Hypothalamus (tissue), 51 donors: ENCODE measurements around the gene SLC28A2.
A peak's percentile ranks its signal among the peaks of the same experiment; 100 is the strongest.
"Not testable (repeated sequence)": the region's sequence is repeated elsewhere in the genome, so short reads cannot be mapped to it uniquely, and the experiment has no call there.

Experiments used
- DNase-seq, 51 donors: peaks; one replicate each; lab custom pipeline; 2025; lab: John Stamatoyannopoulos, UW

The SLC28A2 gene

DNA sequence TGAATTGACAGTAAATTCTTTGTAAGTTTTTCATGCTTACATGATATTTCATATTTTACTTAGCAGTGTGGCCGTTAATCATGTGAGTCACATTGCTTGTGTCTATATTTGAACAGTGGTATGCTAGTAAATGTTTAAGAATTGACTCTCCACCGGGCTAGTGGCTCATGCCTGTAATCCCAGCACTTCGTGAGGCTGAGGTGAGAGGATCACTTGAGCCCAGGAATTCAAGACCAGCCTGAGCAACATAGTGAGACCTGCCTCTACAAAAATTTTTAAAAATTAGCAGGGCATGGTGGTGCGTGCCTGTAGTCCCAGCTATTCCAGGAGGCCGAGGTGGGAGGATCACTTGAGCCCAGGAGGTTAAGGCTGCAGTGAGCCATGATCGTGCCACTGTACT lies 2.8 kb downstream of the SLC28A2 start:
- not testable (repeated sequence) for DNase-seq

DNA sequence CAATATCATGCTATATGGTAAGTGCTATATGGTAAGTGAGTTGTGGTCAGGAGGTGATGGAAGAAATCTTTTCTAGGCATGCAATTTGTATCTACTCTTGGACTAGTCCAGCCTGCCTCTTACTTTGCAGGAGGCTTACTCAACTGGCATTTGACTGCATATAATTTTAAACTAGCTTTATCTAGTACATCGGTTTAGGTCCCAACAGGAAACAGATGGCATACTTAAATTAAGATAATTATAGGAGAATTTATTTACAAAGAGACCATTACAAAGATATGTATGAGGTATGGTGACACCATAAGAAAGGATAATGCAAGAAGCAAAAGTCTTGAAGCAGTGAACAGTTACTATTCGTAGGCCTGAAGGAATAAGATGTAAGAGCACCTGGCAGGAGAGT lies 7.8 kb downstream of the SLC28A2 start:
- DNase-seq: no peak

DNA sequence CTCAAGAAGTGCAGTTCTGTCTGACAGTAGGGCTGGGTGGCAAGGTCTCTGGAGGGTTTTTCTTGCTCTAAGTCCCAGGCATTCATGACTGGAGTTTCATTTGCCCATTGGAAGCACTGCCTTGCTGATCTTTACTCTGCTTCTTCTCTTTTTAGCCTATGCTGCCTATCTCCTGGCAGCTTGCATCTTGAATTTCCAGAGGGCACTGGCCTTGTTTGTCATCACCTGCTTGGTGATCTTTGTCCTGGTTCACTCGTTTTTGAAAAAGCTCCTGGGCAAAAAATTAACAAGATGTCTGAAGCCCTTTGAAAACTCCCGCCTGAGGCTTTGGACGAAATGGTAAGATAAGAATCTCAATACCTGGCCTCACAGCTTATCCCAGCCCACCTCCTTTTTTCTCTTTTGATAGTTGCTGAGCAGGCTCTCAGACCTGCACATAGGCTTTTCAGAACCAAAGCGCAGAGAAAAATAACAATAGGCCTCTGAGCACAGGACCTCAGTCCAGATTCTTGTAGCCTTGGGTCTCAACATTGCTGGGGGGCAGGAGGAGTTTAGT lies 10.9 kb downstream of the SLC28A2 start:
- DNase-seq: no peak

DNA sequence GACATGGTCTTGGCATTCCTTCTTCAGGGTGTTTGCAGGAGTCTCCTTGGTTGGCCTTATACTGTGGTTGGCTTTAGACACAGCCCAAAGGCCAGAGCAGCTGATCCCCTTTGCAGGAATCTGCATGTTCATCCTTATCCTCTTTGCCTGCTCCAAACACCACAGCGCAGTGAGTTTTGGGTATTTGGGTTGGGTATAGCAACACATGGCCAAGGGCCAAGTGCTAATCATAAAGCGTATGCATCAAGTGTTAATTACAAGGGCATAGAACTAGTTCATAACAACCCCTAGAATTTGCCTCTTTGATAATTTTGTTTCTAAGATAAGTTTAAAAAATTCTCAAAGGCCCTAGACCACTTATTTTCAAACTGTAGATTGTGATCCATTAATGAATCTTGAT lies 11.8 kb downstream of the SLC28A2 start:
- DNase-seq: no peak

DNA sequence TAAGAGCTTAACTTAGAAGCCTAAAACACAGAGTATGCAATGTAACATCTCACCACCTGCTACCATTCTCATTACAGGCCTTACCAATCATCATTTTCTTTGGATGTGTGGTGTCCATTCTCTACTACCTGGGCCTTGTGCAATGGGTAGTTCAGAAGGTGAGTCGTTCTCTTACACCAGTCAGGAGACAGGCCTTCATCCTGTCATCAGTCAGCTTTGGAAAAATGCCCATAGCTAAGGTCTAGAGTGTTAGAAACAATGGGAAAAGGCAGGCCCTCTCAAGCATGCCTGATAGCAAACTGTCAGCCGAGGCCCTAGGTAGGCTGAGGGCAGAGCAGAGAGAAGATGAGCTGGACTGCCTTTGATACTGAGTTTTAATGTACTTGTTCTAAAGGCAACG lies 13.5 kb downstream of the SLC28A2 start:
- DNase-seq: no peak

DNA sequence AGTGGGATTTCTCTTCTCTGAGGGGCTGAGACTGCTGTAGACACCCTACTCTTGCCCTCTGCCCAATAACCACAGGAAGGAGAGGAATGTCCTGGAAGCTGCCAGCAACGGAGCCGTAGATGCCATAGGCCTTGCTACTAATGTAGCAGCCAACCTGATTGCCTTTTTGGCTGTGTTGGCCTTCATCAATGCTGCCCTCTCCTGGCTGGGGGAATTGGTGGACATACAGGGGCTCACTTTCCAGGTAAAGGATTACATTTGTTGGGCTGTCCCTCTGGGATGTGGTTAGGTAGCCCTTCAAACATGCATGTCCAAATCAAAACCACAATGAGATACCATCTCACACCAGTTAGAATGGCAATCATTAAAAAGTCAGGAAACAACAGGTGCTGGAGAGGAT lies 16.1 kb downstream of the SLC28A2 start:
- DNase-seq: no peak

DNA sequence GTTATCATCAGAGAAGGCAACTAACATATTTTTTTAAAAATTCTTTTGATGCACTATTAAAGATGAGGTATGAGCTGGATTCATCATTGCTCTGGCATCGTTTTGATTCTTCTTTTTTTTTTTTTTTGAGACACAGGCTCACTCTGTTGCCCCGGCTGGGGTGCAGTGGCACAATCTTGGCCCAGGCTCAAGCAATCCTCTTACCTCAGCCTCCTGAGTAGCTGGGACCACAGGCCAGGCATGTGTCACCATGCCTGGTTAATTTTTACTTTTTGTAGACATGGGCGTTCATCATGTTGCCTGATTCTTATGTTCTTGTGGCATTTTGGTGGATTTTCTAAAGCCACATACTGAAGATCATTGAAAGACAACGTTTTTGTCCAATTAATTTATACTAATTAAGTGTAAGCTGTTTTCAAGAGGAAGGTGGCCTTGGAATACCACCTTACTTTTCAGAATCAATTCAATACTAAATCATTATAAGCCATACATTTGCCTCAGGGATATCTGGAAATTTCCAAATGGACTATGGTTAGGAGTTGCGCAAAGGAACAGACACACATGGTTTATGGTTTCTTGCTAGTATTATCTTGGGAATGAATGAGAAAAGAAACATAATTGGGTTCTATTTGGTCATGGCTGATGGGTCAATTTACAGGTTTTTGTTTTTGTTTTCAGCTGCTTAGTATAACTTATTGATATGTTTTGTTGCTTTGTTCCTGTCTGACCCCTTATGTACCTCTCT lies 22.8 kb downstream of the SLC28A2 start:
- no peak for DNase-seq

DNA sequence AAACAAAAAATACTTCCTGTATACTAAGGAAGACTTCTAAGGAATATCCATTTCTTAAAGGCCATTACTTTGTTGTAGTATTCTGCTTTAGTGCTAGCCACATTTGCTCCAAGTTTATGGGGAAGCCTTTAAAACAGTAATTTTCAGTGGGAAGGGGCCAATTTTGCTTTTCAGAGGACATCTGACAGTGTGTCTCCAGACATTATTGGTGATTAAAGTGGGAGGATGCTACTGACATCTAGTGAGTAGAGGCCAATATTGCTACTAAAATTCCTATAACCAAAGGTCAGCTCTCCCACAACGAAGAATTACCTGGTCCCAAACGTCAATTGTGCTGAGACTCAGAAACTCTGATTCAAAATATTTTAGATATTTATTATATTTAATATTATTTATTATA lies 24.8 kb downstream of the SLC28A2 start:
- peak in 2 of 51 donors; percentile 6 to 13 for DNase-seq

DNA sequence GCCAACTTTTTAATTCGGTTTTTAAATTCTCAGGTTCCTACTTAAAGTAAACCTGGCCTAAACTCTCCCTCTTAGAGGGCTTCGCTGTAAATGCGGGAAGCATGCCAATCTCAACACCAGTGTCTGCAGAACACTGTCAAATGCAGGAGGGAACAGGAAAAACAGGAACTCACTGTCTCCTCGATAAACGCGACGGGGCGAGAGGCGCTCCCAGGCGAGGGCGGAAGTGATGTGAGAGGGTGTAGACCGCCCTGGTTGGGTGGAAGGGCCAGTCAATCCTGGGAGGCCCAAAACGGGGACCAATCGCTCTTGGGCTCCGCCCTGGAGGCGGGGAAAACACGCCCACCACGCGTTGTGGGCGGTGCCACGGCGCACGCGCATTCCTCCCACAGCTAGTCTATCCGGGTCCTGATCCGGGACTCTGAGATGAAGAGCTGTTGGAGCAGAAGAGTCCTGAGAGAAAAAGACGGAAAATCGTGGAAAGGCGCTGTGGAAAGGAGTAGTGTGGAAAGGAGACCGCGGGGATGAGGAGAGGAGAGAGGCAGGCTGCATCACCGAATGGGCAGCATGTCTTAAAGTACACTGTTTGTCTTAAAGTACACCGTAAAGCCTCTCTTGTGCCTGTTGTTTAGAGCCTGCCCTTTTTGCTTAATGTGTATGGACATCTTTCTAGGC lies 27.1 kb downstream of the SLC28A2 start:
- peak; percentile 87 to 99 (median 97) for DNase-seq

DNA sequence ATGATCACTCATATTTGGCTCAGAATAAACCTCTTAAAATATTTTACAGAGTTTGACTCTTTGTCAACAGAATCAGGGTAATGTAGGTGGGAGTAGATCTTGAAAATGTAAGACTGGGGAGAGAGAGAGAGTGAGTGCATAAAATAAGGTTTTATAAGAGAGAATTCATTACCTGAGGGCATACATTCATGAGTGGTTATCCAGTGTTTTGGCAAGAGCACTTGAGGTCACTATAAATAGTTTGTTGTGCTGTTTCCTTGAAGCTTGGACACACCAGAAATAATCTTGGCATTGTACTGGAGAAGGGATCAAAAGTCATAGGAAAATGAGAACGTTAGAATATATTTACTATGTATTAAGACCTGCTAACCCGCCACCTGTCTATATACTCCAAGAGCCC lies 33.4 kb downstream of the SLC28A2 start:
- DNase-seq: no peak

DNA sequence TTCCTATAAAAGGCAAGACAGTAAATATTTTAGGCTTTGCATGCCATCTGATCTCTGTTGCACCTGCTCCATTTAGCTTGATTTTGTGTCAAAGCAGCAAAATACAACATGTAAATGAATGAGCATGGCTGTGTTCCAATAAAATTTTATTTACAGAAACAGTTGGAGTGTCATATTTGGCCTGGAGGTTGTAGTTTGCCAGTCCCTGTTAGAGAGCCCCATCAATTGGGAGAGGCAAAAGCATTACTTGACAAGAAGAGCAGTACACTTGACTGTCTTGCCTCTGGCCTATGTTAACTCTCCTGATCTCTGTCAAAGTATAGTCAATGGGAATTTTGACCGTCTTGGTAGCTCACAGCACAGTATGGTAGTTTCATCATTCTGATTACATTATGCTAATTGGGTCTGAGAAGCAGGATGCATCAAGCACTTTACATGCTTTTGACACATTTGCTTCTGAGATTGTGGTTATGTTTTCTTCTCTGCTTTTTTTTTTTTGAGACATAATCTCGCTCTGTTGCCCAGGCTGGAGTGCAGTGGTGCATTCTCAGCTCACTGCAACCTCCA lies 35.4 kb downstream of the SLC28A2 start:
- no peak for DNase-seq

DNA sequence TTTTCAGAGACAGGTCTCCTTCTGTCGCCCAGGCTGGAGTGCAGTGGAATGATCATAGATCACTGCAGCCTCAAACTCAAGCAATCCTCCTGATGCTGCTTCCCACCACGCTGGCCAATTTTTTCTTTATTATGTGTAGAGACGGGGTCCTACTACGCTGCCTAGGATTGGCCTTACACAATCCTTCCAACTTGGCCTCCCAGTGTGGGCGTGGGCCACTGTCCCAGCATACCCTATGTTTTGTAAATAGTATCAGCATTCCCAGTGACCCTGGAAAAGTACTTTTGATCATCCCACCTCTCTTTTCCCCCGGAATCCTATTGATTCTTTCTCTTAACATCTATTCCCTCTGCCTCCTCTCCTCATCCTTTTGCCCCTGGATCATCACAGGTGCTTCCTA lies 36.9 kb downstream of the SLC28A2 start:
- DNase-seq: no peak

DNA sequence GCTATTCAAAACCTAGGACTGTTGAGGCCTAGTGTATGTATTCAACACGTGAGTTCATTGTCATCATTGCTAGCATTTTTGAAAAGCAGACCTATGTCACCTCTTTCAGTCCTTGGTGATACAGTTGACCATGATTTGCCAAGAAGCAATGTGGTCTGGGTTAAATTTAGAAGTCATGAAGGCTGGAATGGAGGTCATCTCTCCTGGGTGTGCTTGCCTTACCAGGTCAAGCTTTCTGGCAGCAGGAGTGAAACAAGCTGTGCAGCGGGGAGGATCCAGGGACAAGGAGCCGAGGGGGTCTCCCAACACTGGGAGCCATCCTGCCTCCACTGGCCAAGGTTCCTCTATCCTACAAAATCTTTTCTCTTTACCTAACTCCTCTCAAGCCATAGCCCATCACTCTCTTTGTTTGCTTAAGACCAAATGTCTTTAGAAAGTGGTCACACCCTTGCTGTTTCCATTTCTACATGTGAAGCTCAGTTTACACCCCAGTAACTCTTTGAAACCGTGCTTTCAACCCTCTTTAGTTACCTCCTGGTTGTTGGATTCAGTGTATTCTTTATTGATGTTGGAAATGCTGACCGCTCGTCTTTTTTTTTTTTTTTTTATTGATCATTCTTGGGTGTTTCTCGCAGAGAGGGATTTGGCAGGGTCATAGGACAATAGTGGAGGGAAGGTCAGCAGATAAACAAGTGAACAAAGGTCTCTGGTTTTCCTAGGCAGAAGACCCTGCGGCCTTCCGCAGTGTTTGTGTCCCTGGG lies 40.0 kb downstream of the SLC28A2 start:
- DNase-seq: no peak

DNA sequence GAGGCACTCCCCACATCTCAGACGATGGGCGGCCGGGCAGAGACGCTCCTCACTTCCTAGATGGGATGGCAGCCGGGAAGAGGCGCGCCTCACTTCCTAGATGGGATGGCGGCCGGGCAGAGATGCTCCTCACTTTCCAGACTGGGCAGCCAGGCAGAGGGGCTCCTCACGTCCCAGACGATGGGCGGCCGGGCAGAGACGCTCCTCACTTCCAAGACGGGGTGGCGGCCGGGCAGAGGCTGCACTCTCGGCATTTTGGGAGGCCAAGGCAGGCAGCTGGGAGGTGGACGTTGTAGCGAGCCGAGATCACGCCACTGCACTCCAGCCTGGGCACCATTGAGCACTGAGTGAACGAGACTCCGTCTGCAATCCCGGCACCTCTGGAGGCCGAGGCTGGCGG lies 41.3 kb downstream of the SLC28A2 start:
- DNase-seq: not testable (repeated sequence)

DNA sequence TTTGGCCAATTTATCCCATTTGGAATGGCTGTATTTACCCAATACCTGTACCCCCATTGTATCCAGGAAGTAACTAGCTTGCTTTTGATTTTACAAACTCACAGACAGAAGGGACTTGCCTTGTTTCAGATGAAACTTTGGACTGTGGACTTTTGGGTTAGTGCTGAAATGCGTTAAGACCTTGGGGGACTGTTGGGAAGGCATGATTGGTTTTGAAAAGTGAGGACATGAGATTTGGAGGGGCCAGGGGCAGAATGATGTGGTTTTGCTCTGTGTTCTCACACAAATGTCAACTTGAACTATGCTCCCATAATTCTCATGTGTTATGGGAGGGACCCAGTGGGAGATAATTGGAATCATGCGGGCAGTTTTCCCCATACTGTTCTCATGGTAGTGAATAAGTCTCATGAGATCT lies 46.9 kb downstream of the SLC28A2 start:
- not testable (repeated sequence) for DNase-seq

DNA sequence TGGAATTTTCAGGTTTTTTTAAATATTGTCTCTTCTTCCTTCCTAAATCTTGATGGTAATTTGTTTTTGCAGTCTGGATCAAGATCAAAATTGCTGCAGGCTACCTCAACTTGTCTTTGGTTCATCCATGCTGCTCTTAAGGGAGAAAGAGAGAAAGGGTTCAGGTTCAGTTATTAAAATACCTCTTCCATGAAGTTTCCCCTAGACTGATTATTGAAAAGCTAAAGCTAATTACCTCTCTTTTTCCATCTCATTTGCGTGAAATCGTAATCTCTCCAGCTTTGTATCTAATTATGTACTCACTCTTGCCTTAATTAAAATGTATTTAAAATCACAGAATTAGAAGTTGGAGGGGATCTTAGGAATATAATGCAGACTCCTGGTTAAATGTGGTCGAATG lies 52.7 kb downstream of the SLC28A2 start:
- DNase-seq: no peak

DNA sequence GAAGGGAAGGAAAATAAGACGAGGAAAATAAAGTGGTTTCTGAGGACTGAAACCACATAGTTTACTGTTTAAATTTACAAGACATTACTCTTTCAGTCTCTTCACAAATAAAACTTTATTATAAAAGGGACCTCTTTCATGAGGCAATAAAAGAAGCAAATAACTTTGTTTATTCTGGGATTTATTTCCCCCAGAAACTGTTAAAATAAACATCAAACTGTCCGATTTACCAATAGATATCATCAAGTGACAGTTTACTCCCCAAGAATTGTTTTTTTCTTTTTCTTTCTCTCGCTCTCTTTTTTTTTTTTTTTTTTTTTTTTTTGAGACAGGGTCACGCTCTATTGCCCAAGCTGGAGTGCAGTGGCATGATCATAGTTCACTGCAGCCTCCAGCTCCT lies 54.1 kb downstream of the SLC28A2 start:
- no peak for DNase-seq

DNA sequence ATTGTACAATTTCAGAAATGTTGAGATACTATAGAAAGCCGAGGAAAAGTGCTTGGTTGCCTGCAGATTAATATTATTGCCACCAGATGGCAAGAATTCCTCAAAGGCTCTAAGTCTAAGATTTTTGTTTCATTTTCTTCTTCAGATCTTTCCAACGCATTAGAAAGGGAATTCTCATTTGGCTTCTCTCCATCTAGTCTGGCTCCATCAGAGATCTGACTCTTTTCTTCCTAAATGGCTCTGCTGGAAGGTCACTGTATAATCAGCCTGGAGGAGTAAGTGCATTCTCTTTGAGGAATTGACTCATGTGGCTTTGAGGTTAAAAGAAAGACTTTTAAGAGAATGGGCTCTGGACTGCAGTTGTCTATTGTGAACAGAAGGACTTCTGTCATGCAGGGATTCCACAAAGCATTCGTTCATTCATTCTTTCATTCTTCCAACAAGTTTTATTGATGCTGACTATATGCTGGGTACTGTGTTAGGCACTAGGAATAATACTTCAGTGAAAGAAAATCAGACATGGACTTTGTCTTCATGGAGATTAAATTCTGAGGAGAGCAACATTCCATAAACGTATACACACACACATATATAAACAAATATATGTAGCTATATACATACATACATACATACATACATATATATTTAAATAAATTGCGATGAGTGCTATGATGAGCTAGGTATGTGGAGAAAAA lies 55.3 kb downstream of the SLC28A2 start:
- DNase-seq: peak in 2 of 51 donors; percentile 17 to 52

DNA sequence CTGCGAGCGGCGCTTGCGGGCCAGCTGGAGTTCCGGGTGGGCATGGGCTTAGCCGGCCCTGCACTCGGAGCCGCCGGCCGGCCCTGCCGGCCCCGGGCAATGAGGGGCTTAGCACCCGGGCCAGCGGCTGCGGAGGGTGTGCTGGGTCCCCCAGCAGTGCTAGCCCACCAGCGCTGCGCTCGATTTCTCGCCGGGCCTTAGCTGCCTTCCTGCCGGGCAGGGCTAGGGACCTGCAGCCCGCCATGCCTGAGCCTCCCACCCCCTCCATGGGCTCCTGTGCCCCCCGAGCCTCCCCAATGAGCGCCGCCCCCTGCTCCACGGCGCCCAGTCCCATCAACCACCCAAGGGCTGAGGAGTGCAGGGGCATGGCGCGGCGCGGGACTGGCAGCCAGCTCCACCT lies 62.1 kb downstream of the SLC28A2 start:
- DNase-seq: not testable (repeated sequence)

DNA sequence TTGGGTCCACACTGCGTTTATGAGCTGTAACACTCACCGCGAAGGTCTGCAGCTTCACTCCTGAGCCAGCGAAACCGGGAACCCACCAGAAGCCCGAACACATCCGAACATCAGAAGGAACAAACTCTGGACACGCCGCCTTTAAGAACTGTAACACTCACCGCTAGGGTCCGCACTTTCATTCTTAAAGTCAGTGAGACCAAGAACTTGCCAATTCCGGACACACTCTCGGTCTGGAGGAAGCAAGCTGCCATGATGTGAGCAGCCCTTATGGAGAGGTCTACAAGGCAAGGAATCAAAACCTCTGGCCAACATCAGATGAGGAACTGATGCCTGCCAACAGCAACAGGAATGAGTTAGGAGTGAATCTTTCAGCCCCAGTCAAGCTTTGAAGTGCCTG lies 62.9 kb downstream of the SLC28A2 start:
- DNase-seq: peak in 4 of 51 donors; percentile 10 to 48 (median 23)
